ENCODE results near the gene TPCN2. TPM values are rescaled to one million over a fixed set of nuclear protein-coding genes. Genes with fewer than 3 reads are reported as not detected.

The TPCN2 gene
- total and polyA plus RNA-seq, 9 of the 15 experiments (the other 6 are each of a cell fraction or from before 2014, with no cell fraction given) = 0.66 to 10.2 (median 4.6) TPM

GRCh38 chr11:69141742-69142141 lies 93.0 kb downstream of the TPCN2 start (continued):
- TF ChIP-seq CUX1 (CRISPR knock-in tag; IDR thresholded peaks at IDR 0.05) = no peak
- no peak for TF ChIP-seq POLR3A (IDR thresholded peaks at IDR 0.05; ENCODE audit: borderline replicate concordance, extremely low read depth, insufficient read depth, insufficient read length)
- TF ChIP-seq ETS1 (conservative IDR thresholded peaks at IDR 0.05; ENCODE audit: control insufficient read depth, low read depth, low read length) = no peak
- TF ChIP-seq SIN3A (IDR thresholded peaks at IDR 0.05; ENCODE audit: borderline replicate concordance in 2 of 2, control insufficient read depth in 1 of 2, low read depth in 2 of 2, low read length in 2 of 2) = no peak

All from K562 (cell line).